Naive thymus-derived CD4-positive, alpha-beta T cell (primary cell): ENCODE results near the gene CCNT1. TPM values are rescaled to one million over a fixed set of nuclear protein-coding genes. Genes with fewer than 3 reads are reported as not detected.

Experiments
- ATAC-seq: fragments of 150-1000 bp; cut with Tn5 transposase; 2 replicates; pipeline ENCODE4 v1.10.0; 2021; ENCODE audit warnings: mild to moderate bottlenecking, moderate library complexity
- CTCF ChIA-PET: fragments of 350-600 bp; sonication (Branson Sonifier 250); formaldehyde crosslinking; loops from one replicate; lab custom pipeline; 2021; ENCODE audit warnings: antibody characterized with exemption; lab: Charles Lee
- POLR2A ChIA-PET: fragments of 350-600 bp; sonication (Branson Sonifier 250); formaldehyde crosslinking; loops from one replicate; lab custom pipeline; 2021; ENCODE audit warnings: antibody characterized with exemption, inconsistent platforms; lab: Charles Lee
- DNase-seq, 9 donors: peaks; one replicate each; pipeline versions ENCODE4 v3.0.0 to v3.0.0-alpha.2; 2020 to 2022; ENCODE audit warnings: mixed read lengths in 1 of 9
- H3K27ac ChIP-seq: one replicate; pipeline ENCODE4 v1.7.0; 2013; ENCODE audit warnings: mild to moderate bottlenecking, low read depth, low read length, moderate library complexity
- H3K27me3 ChIP-seq, 2 donors: one replicate each; pipeline ENCODE4 v1.7.0; 2013; ENCODE audit warnings: low read length in 2 of 2, mild to moderate bottlenecking in 2 of 2, moderate library complexity in 2 of 2; ENCODE audit not compliant: control insufficient read depth in 2 of 2, insufficient read depth in 2 of 2
- H3K36me3 ChIP-seq, 3 experiments: 1 replicate in 2 of 3; 2 replicates in 1 of 3; pipeline ENCODE4 v1.7.0; 2013; ENCODE audit warnings: low read length in 3 of 3, mild to moderate bottlenecking in 3 of 3, moderate library complexity in 1 of 3; ENCODE audit not compliant: insufficient read depth in 3 of 3, control insufficient read depth in 2 of 3
- H3K4me1 ChIP-seq, 2 donors: one replicate each; pipeline ENCODE4 v1.7.0; 2013; ENCODE audit warnings: low read length in 2 of 2, mild to moderate bottlenecking in 2 of 2, moderate library complexity in 1 of 2; ENCODE audit not compliant: control insufficient read depth in 2 of 2, insufficient read depth in 2 of 2
- H3K4me3 ChIP-seq: 2 replicates; pipeline ENCODE4 v1.7.0; 2013; ENCODE audit warnings: mild to moderate bottlenecking, low read length
- H3K9me3 ChIP-seq, 3 experiments: 1 replicate in 2 of 3; 2 replicates in 1 of 3; pipeline ENCODE4 v1.7.0; 2013; ENCODE audit warnings: low read length in 3 of 3; ENCODE audit not compliant: control insufficient read depth in 2 of 3
- H3K27ac Mint-ChIP-seq, 9 donors: one replicate each; pipeline ENCODE4 v1.8.0; 2020 to 2022; ENCODE audit warnings: mixed read lengths in 9 of 9, mild to moderate bottlenecking in 8 of 9, moderate library complexity in 5 of 9, inconsistent platforms in 2 of 9
- H3K27me3 Mint-ChIP-seq, 5 donors: one replicate each; pipeline ENCODE4 v1.8.0; 2021 to 2022; ENCODE audit warnings: mixed read lengths in 5 of 5, mild to moderate bottlenecking in 1 of 5
- H3K36me3 Mint-ChIP-seq, 5 donors: one replicate each; pipeline ENCODE4 v1.8.0; 2020 to 2022; ENCODE audit warnings: mixed read lengths in 5 of 5, mild to moderate bottlenecking in 3 of 5, inconsistent platforms in 1 of 5
- H3K4me1 Mint-ChIP-seq, 7 donors: one replicate each; pipeline ENCODE4 v1.8.0; 2020 to 2022; ENCODE audit warnings: mixed read lengths in 7 of 7, mild to moderate bottlenecking in 3 of 7, inconsistent platforms in 1 of 7
- H3K4me3 Mint-ChIP-seq, 10 donors: one replicate each; pipeline ENCODE4 v1.8.0; 2020 to 2022; ENCODE audit warnings: mild to moderate bottlenecking in 10 of 10, mixed read lengths in 10 of 10, moderate library complexity in 6 of 10, inconsistent platforms in 2 of 10
- H3K9me3 Mint-ChIP-seq, 11 donors: one replicate each; pipeline ENCODE4 v1.8.0; 2020 to 2022; ENCODE audit warnings: mixed read lengths in 11 of 11, mild to moderate bottlenecking in 4 of 11, inconsistent platforms in 1 of 11, moderate library complexity in 1 of 11
- intact Hi-C, 2 donors: fragments of 100-400 bp; cut with micrococcal nuclease; formaldehyde crosslinking; loops; one replicate each; pipeline ENCODE4 v1.15.1; 2023
- polyA plus RNA-seq, 2 donors: library from polyadenylated mRNA; unstranded; fragments of 300-500 nt; fragmentation: Illumina TruSeq; gene quantifications; one replicate each; pipeline ENCODE4 v1.2.3, GENCODE V29; 2021
- total RNA-seq, 6 experiments: library from RNA in 5 of 6; stranded (reverse) in 5 of 6; gene quantifications; 1 replicate in 5 of 6; 2 replicates in 1 of 6; pipeline ENCODE4 v1.2.3 and lab custom pipeline; 2021 to 2026

CCNT1 gene
- 100 to 1,000 TPM in 1 of 5 experiments, 10 to 100 TPM in 4; 62.5 to 127 (median 76.6) TPM for total RNA-seq
- polyA plus RNA-seq: 10 to 100 TPM; 11.7 to 23.8 TPM
- 246 reads per million, percentile 95 among the genes with 10 or more reads in this experiment for total RNA-seq (lab: John Stamatoyannopoulos, UW)

DNA sequence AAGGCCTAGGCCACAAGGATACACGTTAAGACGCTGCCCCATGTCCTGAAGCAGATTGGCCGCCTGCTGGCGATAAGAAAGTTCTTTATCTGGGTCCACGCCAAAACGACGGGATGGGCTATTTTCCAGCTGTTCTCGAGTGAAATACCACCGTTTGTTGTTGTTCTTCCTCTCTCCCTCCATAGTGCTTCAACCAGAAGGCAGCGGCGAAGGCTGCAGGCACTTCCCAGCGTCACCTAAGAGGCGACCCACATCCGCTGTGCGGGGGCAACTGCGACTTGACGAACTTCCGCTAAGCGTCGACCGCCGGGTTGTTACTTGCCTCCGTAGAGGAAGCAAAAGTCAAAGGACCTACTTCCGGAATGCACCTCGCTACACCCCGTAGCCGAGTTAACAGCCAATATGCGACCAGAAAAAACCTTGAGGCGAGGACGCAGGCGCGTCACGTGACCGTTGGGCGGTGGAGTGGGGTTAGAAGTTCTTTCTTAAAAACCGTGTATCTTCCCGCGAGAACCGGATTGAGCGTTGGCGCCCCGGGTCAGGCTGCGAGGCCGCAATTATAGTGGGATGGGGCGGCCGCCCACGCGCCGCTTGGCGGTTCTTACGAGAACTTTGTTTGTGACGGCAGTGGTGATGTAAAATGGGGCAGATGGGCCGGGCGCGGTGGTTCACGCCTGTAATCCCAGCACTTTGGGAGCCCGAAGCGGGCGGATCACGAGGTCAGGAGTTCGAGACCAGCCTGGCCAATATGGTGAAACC, at the start of gene CCNT1:
CCNT1 (minus strand) TSS at position 215 of the 759 bp plus-strand sequence; CDS start at position 183, 32 bp downstream.
- Histone ChIP-seq H3K36me3 (peaks cover 0 to 17% (median 0%) of the 10 kb centered on the region in 3 experiments), H3K27ac (peak within 1 kb of the TSS; percentile 95), H3K4me3 (peak within 1 kb of the TSS; percentile 88), H3K9me3 (peaks cover 0 to 5% (median 0%) of the 10 kb centered on the region in 3 experiments), H3K27me3 (no peaks in the 10 kb centered on the region), H3K4me1 (peaks cover 14 to 24% of the 10 kb centered on the region in 2 donors)
- H3K4me3 Mint-ChIP-seq: peak within 1 kb of the TSS; percentile 89 to 98 (median 94)
- intact Hi-C loops: loop anchor here (1.0 to 10.0 kb wide), 17 partner anchors 34 to 1396 kb away; partner anchors contain the start of genes ASB8 (in 2 of the 2), DDX23 (in 2 of the 2), KANSL2 (in 2 of the 2) and SENP1 (in 2 of the 2)
- ChIA-PET POLR2A (interaction anchor here (0.9 to 3.3 kb wide), 6 partner anchors 34 to 906 kb away, joined by 3 to 35 read pairs (median 6); partner anchors contain the start of genes KANSL2 and SENP1), CTCF (interaction anchor here (0.6 kb wide), 1 partner anchor 810 kb away, joined by 3 read pairs; no protein-coding TSS in a partner anchor)
- H3K27me3 Mint-ChIP-seq: peaks cover 0 to 4% (median 0%) of the 10 kb centered on the region in 5 donors
- ATAC-seq (peak; percentile 93), DNase-seq (peak; percentile 90 to 100 (median 99))
- peak within 1 kb of the TSS; percentile 95 to 99 (median 98) for H3K27ac Mint-ChIP-seq
- H3K4me1 Mint-ChIP-seq: peaks cover 21 to 50% (median 37%) of the 10 kb centered on the region in 7 donors
- peaks cover 18 to 42% (median 25%) of the 10 kb centered on the region in 5 donors for H3K36me3 Mint-ChIP-seq
- H3K9me3 Mint-ChIP-seq: peaks cover 0 to 26% (median 14%) of the 10 kb centered on the region in 11 donors

DNA sequence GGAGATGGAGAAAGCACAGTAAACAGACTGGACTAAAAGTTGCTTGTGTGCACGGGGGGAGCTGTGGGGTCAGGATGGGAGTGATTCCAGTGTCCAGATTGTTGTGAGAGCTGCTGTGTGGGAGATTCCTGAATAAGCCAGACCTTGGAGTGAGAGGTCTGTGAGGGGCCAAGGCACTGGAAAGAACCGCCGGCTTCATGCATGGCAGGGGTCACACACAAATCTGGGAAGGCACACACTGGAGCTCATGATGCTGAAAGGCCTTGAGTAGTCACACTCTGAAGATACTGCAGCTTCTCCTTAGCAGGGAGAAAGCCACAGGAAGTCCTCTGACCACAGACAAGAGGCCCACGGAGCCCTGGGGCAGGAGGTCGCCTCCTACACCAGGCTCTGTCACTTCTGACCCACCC, 49.3 kb upstream of the CCNT1 start:
- H3K27me3 ChIP-seq: no peaks in the 10 kb centered on the region
- peak overlapping the region in 1 of 10 donors; percentile 62 for H3K4me3 Mint-ChIP-seq
- intact Hi-C loops: loop anchor here in 1 of 2 donors (2.0 kb wide), 1 partner anchor 23 kb away; the partner anchor contains the start of gene ADCY6
- H3K9me3 Mint-ChIP-seq: no peaks in the 10 kb centered on the region
- peak in 1 of 9 donors; percentile 44 for DNase-seq
- H3K36me3 ChIP-seq: no peaks in the 10 kb centered on the region
- no peak overlapping the region for H3K27ac ChIP-seq
- H3K27me3 Mint-ChIP-seq: peaks cover 0 to 9% (median 0%) of the 10 kb centered on the region in 5 donors
- peaks cover 0 to 21% (median 10%) of the 10 kb centered on the region in 7 donors for H3K4me1 Mint-ChIP-seq
- no peak overlapping the region for H3K27ac Mint-ChIP-seq
- ChIA-PET POLR2A (no interaction called here), CTCF (no interaction called here)
- H3K9me3 ChIP-seq: no peaks in the 10 kb centered on the region
- peak; percentile 69 for ATAC-seq
- no peaks in the 10 kb centered on the region for H3K4me1 ChIP-seq
- H3K36me3 Mint-ChIP-seq: no peaks in the 10 kb centered on the region
- H3K4me3 ChIP-seq: no peak overlapping the region

DNA sequence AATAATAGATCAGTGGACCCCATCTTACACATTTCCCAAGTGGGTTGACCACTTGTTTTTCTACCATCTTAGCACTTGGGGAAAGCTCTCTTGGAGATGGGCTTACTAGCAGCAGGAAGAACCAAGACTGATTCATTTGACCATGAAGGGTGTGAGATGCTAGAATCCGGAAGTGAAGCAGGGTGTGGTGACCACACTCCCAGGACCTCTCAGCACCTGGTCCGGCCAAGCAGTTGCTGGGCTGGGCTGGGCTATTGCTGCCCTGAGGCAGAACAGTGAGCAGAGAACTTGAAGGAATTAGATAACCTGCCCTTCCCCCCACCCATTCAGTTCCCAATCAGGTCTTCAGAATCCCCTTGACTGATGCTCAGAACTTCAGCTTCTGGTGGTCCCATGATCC, 48.0 kb upstream of the CCNT1 start:
- no peaks in the 10 kb centered on the region for H3K36me3 ChIP-seq
- Mint-ChIP-seq H3K9me3 (no peaks in the 10 kb centered on the region), H3K4me1 (peaks cover 0 to 21% (median 10%) of the 10 kb centered on the region in 7 donors), H3K4me3 (no peak overlapping the region), H3K27me3 (peaks cover 0 to 9% (median 0%) of the 10 kb centered on the region in 5 donors), H3K27ac (no peak overlapping the region), H3K36me3 (no peaks in the 10 kb centered on the region)
- ChIA-PET POLR2A (no interaction called here), CTCF (no interaction called here)
- no peak overlapping the region for H3K27ac ChIP-seq
- ATAC-seq (no peak), DNase-seq (no peak)
- intact Hi-C loops: loop anchor here in 1 of 2 donors (2.0 kb wide), 1 partner anchor 24 kb away; the partner anchor contains the start of gene ADCY6
- no peaks in the 10 kb centered on the region for H3K27me3 ChIP-seq
- no peaks in the 10 kb centered on the region for H3K9me3 ChIP-seq
- H3K4me3 ChIP-seq: no peak overlapping the region
- no peaks in the 10 kb centered on the region for H3K4me1 ChIP-seq

DNA sequence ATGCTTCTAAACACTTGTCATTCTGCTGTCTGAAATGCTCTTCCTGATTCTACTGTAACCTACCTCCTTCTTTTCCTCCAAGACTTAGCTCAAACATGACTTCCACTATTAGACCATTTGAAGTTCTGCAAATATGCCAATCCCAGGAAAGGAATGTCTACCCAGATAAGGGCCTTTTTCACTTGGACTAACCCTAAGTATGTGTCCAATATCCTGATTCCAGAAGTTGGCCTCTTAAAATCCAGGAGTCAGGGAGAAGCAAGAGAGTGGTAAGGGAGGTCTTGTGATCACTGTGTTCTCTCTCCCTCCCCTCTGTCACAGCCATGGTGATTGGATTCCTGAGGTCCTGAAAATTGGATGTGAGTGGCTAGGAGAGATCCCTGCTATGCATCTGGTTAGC, 42.2 kb upstream of the CCNT1 start:
- Histone ChIP-seq H3K4me3 (no peak overlapping the region), H3K9me3 (no peaks in the 10 kb centered on the region), H3K4me1 (no peaks in the 10 kb centered on the region), H3K36me3 (no peaks in the 10 kb centered on the region), H3K27me3 (no peaks in the 10 kb centered on the region), H3K27ac (no peak overlapping the region)
- Mint-ChIP-seq H3K36me3 (no peaks in the 10 kb centered on the region), H3K27me3 (no peaks in the 10 kb centered on the region), H3K4me3 (no peak overlapping the region), H3K27ac (no peak overlapping the region), H3K9me3 (peaks cover 0 to 2% (median 0%) of the 10 kb centered on the region in 11 donors), H3K4me1 (no peaks in the 10 kb centered on the region)
- CTCF ChIA-PET: interaction anchor here (0.7 kb wide), 1 partner anchor 503 kb away, joined by 5 read pairs; no protein-coding TSS in a partner anchor
- intact Hi-C loops: no loop called here
- POLR2A ChIA-PET: no interaction called here
- no peak for DNase-seq
- ATAC-seq: no peak

DNA sequence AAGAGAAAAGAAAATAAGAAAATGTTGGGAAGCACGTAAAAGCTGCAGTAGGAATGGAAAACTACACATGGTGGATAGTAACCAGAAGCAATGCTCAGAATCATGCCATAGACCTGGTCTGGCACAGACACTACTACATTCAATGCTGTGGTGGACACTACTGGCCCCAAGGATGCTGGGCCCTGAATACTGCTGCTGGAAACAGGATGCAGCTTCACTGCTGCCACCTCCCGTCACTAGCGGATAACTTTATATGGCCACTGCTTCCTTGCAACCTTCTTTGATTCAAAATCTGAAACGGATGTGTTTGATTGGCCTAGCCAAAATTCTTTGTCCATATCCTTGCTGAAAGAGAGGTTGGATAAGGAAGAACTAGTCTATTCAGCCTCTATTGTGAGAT, 41.7 kb upstream of the CCNT1 start:
- ChIA-PET CTCF (no interaction called here), POLR2A (no interaction called here)
- H3K4me3 Mint-ChIP-seq: no peak overlapping the region
- ATAC-seq (no peak), DNase-seq (no peak)
- peaks cover 0 to 3% (median 0%) of the 10 kb centered on the region in 5 donors for H3K27me3 Mint-ChIP-seq
- Histone ChIP-seq H3K4me3 (no peak overlapping the region), H3K36me3 (no peaks in the 10 kb centered on the region), H3K27ac (no peak overlapping the region), H3K9me3 (no peaks in the 10 kb centered on the region), H3K27me3 (no peaks in the 10 kb centered on the region), H3K4me1 (no peaks in the 10 kb centered on the region)
- peaks cover 0 to 2% (median 0%) of the 10 kb centered on the region in 11 donors for H3K9me3 Mint-ChIP-seq
- peaks cover 0 to 1% (median 0%) of the 10 kb centered on the region in 7 donors for H3K4me1 Mint-ChIP-seq
- H3K27ac Mint-ChIP-seq: no peak overlapping the region
- H3K36me3 Mint-ChIP-seq: no peaks in the 10 kb centered on the region
- intact Hi-C loops: no loop called here

DNA sequence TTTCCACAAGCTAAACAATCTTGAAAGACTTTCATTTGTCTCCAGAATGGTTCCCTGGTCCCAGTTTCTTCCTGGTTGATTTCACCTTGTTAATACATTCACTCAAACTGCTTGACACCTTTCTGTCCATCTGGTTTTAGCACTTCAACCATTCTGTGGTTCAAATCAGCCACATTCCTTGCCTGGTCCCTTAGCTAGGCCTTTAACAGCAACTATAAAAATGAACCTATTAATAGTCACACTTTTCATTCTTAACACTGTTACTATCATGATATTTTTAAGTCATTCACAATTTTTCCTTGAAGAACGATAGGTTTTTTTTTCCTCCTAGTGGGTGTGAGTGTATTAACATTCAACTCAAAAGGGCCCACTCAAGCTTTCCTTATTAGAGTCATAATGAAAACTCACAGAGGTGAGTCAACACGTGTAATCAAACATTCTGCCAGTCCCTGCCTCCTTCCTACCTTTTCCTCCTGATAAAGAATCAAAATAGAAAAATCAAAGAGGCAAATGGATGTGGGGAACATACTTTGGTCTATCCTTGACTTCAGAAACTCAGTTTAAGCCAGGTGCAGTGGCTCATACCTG, 34.4 kb upstream of the CCNT1 start:
- Histone ChIP-seq H3K4me1 (no peaks in the 10 kb centered on the region), H3K9me3 (no peaks in the 10 kb centered on the region), H3K36me3 (no peaks in the 10 kb centered on the region), H3K27me3 (no peaks in the 10 kb centered on the region), H3K27ac (no peak overlapping the region), H3K4me3 (no peak overlapping the region)
- H3K4me3 Mint-ChIP-seq: no peak overlapping the region
- no peaks in the 10 kb centered on the region for H3K36me3 Mint-ChIP-seq
- H3K27me3 Mint-ChIP-seq: peaks cover 0 to 11% (median 0%) of the 10 kb centered on the region in 5 donors
- DNase-seq (no peak), ATAC-seq (no peak)
- peaks cover 0 to 1% (median 0%) of the 10 kb centered on the region in 7 donors for H3K4me1 Mint-ChIP-seq
- ChIA-PET CTCF (interaction anchor here (0.7 to 5.1 kb wide), 3 partner anchors 45 to 255 kb away, joined by 3 to 58 read pairs (median 3); no protein-coding TSS in a partner anchor), POLR2A (no interaction called here)
- intact Hi-C loops: no loop called here
- H3K27ac Mint-ChIP-seq: peak overlapping the region in 1 of 9 donors; percentile 20
- H3K9me3 Mint-ChIP-seq: no peaks in the 10 kb centered on the region
